Measurements from ENCODE around the gene NETO1.

Gene NETO1

GRCh38 chr18:72867746-72868584, at the start of gene NETO1:
Gene NETO1 (minus strand): TSS chr18:72867987. CDS start chr18:72867291, 696 bp downstream.
- peak; percentile 16 for DNase-seq (ENCODE audit: low spot score)

GRCh38 chr18:72910045-72910444, 42.3 kb upstream of the NETO1 start:
- no peak for DNase-seq (ENCODE audit: low spot score)

GRCh38 chr18:72908181-72908580, 40.4 kb upstream of the NETO1 start:
- no peak for DNase-seq (ENCODE audit: low spot score)

- DNase-seq (ENCODE audit: low spot score) = no peak
Observed at GRCh38 chr18:72903033-72903432, 35.2 kb upstream of the NETO1 start.

- no peak for DNase-seq (ENCODE audit: low spot score)
Observed at GRCh38 chr18:72899338-72899737, 31.6 kb upstream of the NETO1 start.

GRCh38 chr18:72898870-72899269, 31.1 kb upstream of the NETO1 start:
- no peak for DNase-seq (ENCODE audit: low spot score)

GRCh38 chr18:72895548-72895947, 27.8 kb upstream of the NETO1 start:
- DNase-seq (ENCODE audit: low spot score) = no peak

GRCh38 chr18:72878561-72878960, 10.8 kb upstream of the NETO1 start:
- no peak for DNase-seq (ENCODE audit: low spot score)

- no peak for DNase-seq (ENCODE audit: low spot score)
Observed at GRCh38 chr18:72878143-72878542, 10.4 kb upstream of the NETO1 start.

GRCh38 chr18:72871091-72871490, 3.3 kb upstream of the NETO1 start:
- DNase-seq (ENCODE audit: low spot score) = peak; percentile 3

- DNase-seq (ENCODE audit: low spot score) = peak; percentile 3
Observed at GRCh38 chr18:72869226-72870185, 1.7 kb upstream of the NETO1 start.

- peak; percentile 16 for DNase-seq (ENCODE audit: low spot score)
Observed at GRCh38 chr18:72868585-72869225, 918 bp upstream of the NETO1 start.

GRCh38 chr18:72866901-72867745, 664 bp downstream of the NETO1 start:
- DNase-seq (ENCODE audit: low spot score) = peak; percentile 20

GRCh38 chr18:72866442-72866900, 1.3 kb downstream of the NETO1 start:
- DNase-seq (ENCODE audit: low spot score) = no peak

- no peak for DNase-seq (ENCODE audit: low spot score)
Observed at GRCh38 chr18:72863754-72864153, 4.0 kb downstream of the NETO1 start.

- no peak for DNase-seq (ENCODE audit: low spot score)
Observed at GRCh38 chr18:72859088-72859487, 8.7 kb downstream of the NETO1 start.

GRCh38 chr18:72849671-72850070, 18.1 kb downstream of the NETO1 start:
- no peak for DNase-seq (ENCODE audit: low spot score)

GRCh38 chr18:72848503-72849237, 19.1 kb downstream of the NETO1 start:
- DNase-seq (ENCODE audit: low spot score) = no peak

- DNase-seq (ENCODE audit: low spot score) = no peak
Observed at GRCh38 chr18:72847771-72848170, 20.0 kb downstream of the NETO1 start.

- no peak for DNase-seq (ENCODE audit: low spot score)
Observed at GRCh38 chr18:72846736-72847533, 20.9 kb downstream of the NETO1 start.
